H9 (cell line): Measurements from ENCODE around the gene CNPPD1. TPM values are rescaled to one million over a fixed set of nuclear protein-coding genes. Genes with fewer than 3 reads are reported as not detected.

Experiments
- DNase-seq: peaks from one replicate; pipeline ENCODE4 v3.0.0-alpha.2; 2017
- H2AFZ ChIP-seq: one replicate; pipeline ENCODE4 v1.6.1; 2013; ENCODE audit warnings: mild to moderate bottlenecking, low read length, control low read depth, moderate library complexity
- H2AK5ac ChIP-seq: 2 replicates; pipeline ENCODE4 v1.6.1; 2013; ENCODE audit warnings: low read length, control low read depth, mixed read lengths; ENCODE audit not compliant: insufficient read length
- H2BK120ac ChIP-seq: one replicate; pipeline ENCODE4 v1.6.1; 2013; ENCODE audit warnings: low read depth, mild to moderate bottlenecking, low read length, control low read depth, inconsistent platforms; ENCODE audit not compliant: poor library complexity, severe bottlenecking
- H2BK12ac ChIP-seq: 2 replicates; pipeline ENCODE4 v1.6.1; 2013; ENCODE audit warnings: low read length, control low read depth, mixed read lengths, low read depth; ENCODE audit not compliant: insufficient read length
- H2BK15ac ChIP-seq: 2 replicates; pipeline ENCODE4 v1.6.1; 2013; ENCODE audit warnings: low read depth, low read length, control low read depth
- H2BK20ac ChIP-seq: one replicate; pipeline ENCODE4 v1.6.1; 2013; ENCODE audit warnings: low read depth, mild to moderate bottlenecking, low read length, control low read depth, inconsistent platforms; ENCODE audit not compliant: poor library complexity, severe bottlenecking
- H2BK5ac ChIP-seq: 2 replicates; pipeline ENCODE4 v1.6.1; 2013; ENCODE audit warnings: low read length, control low read depth, mixed read lengths; ENCODE audit not compliant: insufficient read length
- H3K14ac ChIP-seq: 2 replicates; pipeline ENCODE4 v1.6.1; 2013; ENCODE audit warnings: low read length, control low read depth; ENCODE audit not compliant: insufficient read depth
- H3K18ac ChIP-seq: 2 replicates; pipeline ENCODE4 v1.6.1; 2013; ENCODE audit warnings: low read depth, mild to moderate bottlenecking, mixed read lengths, low read length, control low read depth; ENCODE audit not compliant: insufficient read length
- H3K23ac ChIP-seq: 2 replicates; pipeline ENCODE4 v1.6.1; 2013; ENCODE audit warnings: low read length, control low read depth, mixed read lengths, low read depth; ENCODE audit not compliant: insufficient read length
- H3K23me2 ChIP-seq: 2 replicates; pipeline ENCODE4 v1.6.1; 2013; ENCODE audit warnings: low read depth, mild to moderate bottlenecking, mixed read lengths, low read length, control low read depth; ENCODE audit not compliant: insufficient read length, poor library complexity, severe bottlenecking
- H3K27ac ChIP-seq: 2 replicates; pipeline ENCODE4 v1.5.1; 2013; ENCODE audit warnings: low read length, control low read depth, mixed read lengths, low read depth; ENCODE audit not compliant: insufficient read length
- H3K27me3 ChIP-seq: 2 replicates; pipeline ENCODE4 v1.6.1; 2013; ENCODE audit warnings: low read length, control low read depth, inconsistent platforms; ENCODE audit not compliant: insufficient read depth
- H3K4ac ChIP-seq: 2 replicates; pipeline ENCODE4 v1.6.1; 2013; ENCODE audit warnings: low read depth, mild to moderate bottlenecking, control low read depth, inconsistent platforms, low read length, moderate library complexity
- H3K4me1 ChIP-seq: 2 replicates; pipeline ENCODE4 v1.6.1; 2013; ENCODE audit warnings: low read length, control low read depth, inconsistent platforms; ENCODE audit not compliant: insufficient read depth
- H3K4me2 ChIP-seq: 2 replicates; pipeline ENCODE4 v1.6.1; 2013; ENCODE audit warnings: low read length, control low read depth, mixed read lengths; ENCODE audit not compliant: insufficient read length, insufficient read depth
- H3K56ac ChIP-seq: 2 replicates; pipeline ENCODE4 v1.6.1; 2013; ENCODE audit warnings: low read depth, mild to moderate bottlenecking, mixed read lengths, low read length, control low read depth; ENCODE audit not compliant: insufficient read length
- H3K79me1 ChIP-seq: 2 replicates; pipeline ENCODE4 v1.6.1; 2013; ENCODE audit warnings: low read depth, mild to moderate bottlenecking, moderate library complexity, low read length, control low read depth, inconsistent platforms; ENCODE audit not compliant: insufficient read depth, poor library complexity, severe bottlenecking
- H3K79me2 ChIP-seq: 2 replicates; pipeline ENCODE4 v1.6.1; 2013; ENCODE audit warnings: low read length, control low read depth, inconsistent platforms; ENCODE audit not compliant: insufficient read depth
- H3K9ac ChIP-seq: 2 replicates; pipeline ENCODE4 v1.6.1; 2013; ENCODE audit warnings: low read length, control low read depth, mixed read lengths; ENCODE audit not compliant: insufficient read length; ENCODE audit errors: extremely low read depth
- H3K9me3 ChIP-seq: one replicate; pipeline ENCODE4 v1.6.1; 2013; ENCODE audit warnings: low read depth, low read length, inconsistent platforms; ENCODE audit not compliant: control insufficient read depth
- H3T11ph ChIP-seq: one replicate; pipeline ENCODE4 v1.6.1; 2013; ENCODE audit warnings: mild to moderate bottlenecking, low read length, control low read depth, inconsistent platforms
- H4K20me1 ChIP-seq: one replicate; pipeline ENCODE4 v1.6.1; 2013; ENCODE audit not compliant: control insufficient read depth, insufficient read length, insufficient read depth
- H4K5ac ChIP-seq: 2 replicates; pipeline ENCODE4 v1.6.1; 2013; ENCODE audit warnings: low read depth, mild to moderate bottlenecking, mixed read lengths, low read length, control low read depth; ENCODE audit not compliant: insufficient read length
- H4K8ac ChIP-seq: replicated peaks from 2 replicates; pipeline ENCODE4 v1.6.1; 2013; ENCODE audit warnings: low read length, control low read depth, mixed read lengths, low read depth; ENCODE audit not compliant: insufficient read length
- H4K91ac ChIP-seq: 2 replicates; pipeline ENCODE4 v1.6.1; 2013; ENCODE audit warnings: low read depth, mild to moderate bottlenecking, moderate library complexity, mixed read lengths, low read length, control low read depth; ENCODE audit not compliant: insufficient read length
- H3K27ac Mint-ChIP-seq, 3 experiments: 2 replicates in 2 of 3; 3 replicates in 1 of 3; pipeline ENCODE4 v1.8.0; 2020 to 2021; ENCODE audit warnings: mixed read lengths in 3 of 3, mild to moderate bottlenecking in 1 of 3, moderate library complexity in 1 of 3
- H3K27me3 Mint-ChIP-seq: 2 replicates; pipeline ENCODE4 v1.8.0; 2021; ENCODE audit warnings: low read depth, mild to moderate bottlenecking, moderate library complexity, mixed read lengths
- H3K36me3 Mint-ChIP-seq, 3 experiments: 2 replicates in 2 of 3; 3 replicates in 1 of 3; pipeline ENCODE4 v1.8.0; 2020 to 2021; ENCODE audit warnings: low read depth in 3 of 3, mixed read lengths in 3 of 3; ENCODE audit not compliant: insufficient read depth in 1 of 3
- H3K4me1 Mint-ChIP-seq, 2 experiments: 2 replicates each; pipeline ENCODE4 v1.8.0; 2020; ENCODE audit warnings: mixed read lengths in 2 of 2
- H3K4me3 Mint-ChIP-seq, 2 experiments: 2 replicates in 1 of 2; 3 replicates in 1 of 2; pipeline ENCODE4 v1.8.0; 2020 to 2021; ENCODE audit warnings: mild to moderate bottlenecking in 2 of 2, mixed read lengths in 2 of 2, moderate library complexity in 1 of 2
- H3K9me3 Mint-ChIP-seq, 2 experiments: 2 replicates in 1 of 2; 3 replicates in 1 of 2; pipeline ENCODE4 v1.8.0; 2020; ENCODE audit warnings: mild to moderate bottlenecking in 2 of 2, mixed read lengths in 2 of 2, moderate library complexity in 1 of 2
- WGBS: extraction: QIAGEN DNeasy Blood & Tissue Kit; methylation state at CpG from one replicate; pipeline ENCODE4 v1.1.7; 2013; ENCODE audit warnings: missing lambda C conversion rate, low lambda C conversion rate, mixed read lengths; ENCODE audit not compliant: insufficient read length; ENCODE audit errors: extremely low coverage; 5-methylcytosine and 5-hydroxymethylcytosine counted together
- total RNA-seq: library from RNA; stranded (reverse); gene quantifications from 2 replicates; pipeline ENCODE4 v1.2.1, GENCODE V29; 2021
- TF ChIP-seq, protein P1 (sequence below): fragments of 200-600 bp; sonication (generic); conservative IDR thresholded peaks from 3 replicates; pipeline ENCODE4 v1.8.0; 2021; ENCODE audit warnings: antibody characterized with exemption, mild to moderate bottlenecking

The CNPPD1 gene
- total RNA-seq, 1 experiment from 2014 or later: 33.0 TPM

DNA sequence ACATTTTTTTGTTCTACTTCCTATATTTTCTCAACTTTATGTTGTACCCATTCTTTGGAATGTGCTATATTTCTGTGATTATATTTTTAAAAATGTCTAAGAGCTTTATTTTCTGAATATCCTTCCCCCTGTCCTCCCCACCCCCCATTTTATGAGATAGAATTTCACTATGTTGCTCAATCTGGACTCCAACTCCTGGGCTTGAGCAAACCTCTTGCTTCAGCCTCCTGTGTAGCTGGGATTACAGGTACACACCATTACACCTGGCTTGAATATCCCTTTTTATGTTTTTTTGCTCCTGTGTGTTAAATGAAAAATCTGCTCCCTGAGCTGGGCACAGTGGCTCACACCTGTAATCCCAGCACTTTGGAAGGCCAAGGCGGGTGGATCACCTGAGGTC, 20.7 kb upstream of the CNPPD1 start:
- Histone ChIP-seq H4K20me1 (no peaks in the 10 kb centered on the region), H3K23ac (no peak overlapping the region), H4K8ac (no peak overlapping the region), H3K27ac (no peak overlapping the region), H3K27me3 (no peaks in the 10 kb centered on the region), H2BK20ac (no peak overlapping the region), H2AK5ac (no peak overlapping the region), H2BK12ac (no peak overlapping the region), H3K4ac (no peak overlapping the region), H3K79me2 (no peaks in the 10 kb centered on the region), H3K23me2 (no peaks in the 10 kb centered on the region), H4K5ac (no peak overlapping the region), H3K18ac (no peak overlapping the region), H2BK120ac (no peak overlapping the region), H2BK5ac (no peak overlapping the region), H3K14ac (no peak overlapping the region), H3T11ph (no peak overlapping the region), H3K4me1 (no peaks in the 10 kb centered on the region), H3K9ac (no peak overlapping the region), H2AFZ (no peak overlapping the region), H3K79me1 (no peaks in the 10 kb centered on the region), H3K56ac (no peak overlapping the region), H3K9me3 (no peaks in the 10 kb centered on the region), H4K91ac (no peak overlapping the region), H3K4me2 (no peak overlapping the region), H2BK15ac (no peak overlapping the region)
- TF ChIP-seq, protein P1, sequence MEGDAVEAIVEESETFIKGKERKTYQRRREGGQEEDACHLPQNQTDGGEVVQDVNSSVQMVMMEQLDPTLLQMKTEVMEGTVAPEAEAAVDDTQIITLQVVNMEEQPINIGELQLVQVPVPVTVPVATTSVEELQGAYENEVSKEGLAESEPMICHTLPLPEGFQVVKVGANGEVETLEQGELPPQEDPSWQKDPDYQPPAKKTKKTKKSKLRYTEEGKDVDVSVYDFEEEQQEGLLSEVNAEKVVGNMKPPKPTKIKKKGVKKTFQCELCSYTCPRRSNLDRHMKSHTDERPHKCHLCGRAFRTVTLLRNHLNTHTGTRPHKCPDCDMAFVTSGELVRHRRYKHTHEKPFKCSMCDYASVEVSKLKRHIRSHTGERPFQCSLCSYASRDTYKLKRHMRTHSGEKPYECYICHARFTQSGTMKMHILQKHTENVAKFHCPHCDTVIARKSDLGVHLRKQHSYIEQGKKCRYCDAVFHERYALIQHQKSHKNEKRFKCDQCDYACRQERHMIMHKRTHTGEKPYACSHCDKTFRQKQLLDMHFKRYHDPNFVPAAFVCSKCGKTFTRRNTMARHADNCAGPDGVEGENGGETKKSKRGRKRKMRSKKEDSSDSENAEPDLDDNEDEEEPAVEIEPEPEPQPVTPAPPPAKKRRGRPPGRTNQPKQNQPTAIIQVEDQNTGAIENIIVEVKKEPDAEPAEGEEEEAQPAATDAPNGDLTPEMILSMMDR: no peak
- H3K4me3 Mint-ChIP-seq: no peak overlapping the region
- H3K27me3 Mint-ChIP-seq: peaks cover 9% of the 10 kb centered on the region
- H3K36me3 Mint-ChIP-seq: peaks cover 2 to 4% (median 3%) of the 10 kb centered on the region in 3 experiments; a peak in 4 of 7 replicates
- no CpG with 5 or more reads among the region's 1 CpG for WGBS
- DNase-seq: no peak
- peaks cover 4% of the 10 kb centered on the region in 2 experiments; a peak in 3 of 5 replicates for H3K9me3 Mint-ChIP-seq
- peaks cover 11 to 20% of the 10 kb centered on the region in 2 experiments for H3K4me1 Mint-ChIP-seq
- no peak overlapping the region for H3K27ac Mint-ChIP-seq
